Measurements from ENCODE around the gene CASP2.

- TF ChIP-seq, protein P1, sequence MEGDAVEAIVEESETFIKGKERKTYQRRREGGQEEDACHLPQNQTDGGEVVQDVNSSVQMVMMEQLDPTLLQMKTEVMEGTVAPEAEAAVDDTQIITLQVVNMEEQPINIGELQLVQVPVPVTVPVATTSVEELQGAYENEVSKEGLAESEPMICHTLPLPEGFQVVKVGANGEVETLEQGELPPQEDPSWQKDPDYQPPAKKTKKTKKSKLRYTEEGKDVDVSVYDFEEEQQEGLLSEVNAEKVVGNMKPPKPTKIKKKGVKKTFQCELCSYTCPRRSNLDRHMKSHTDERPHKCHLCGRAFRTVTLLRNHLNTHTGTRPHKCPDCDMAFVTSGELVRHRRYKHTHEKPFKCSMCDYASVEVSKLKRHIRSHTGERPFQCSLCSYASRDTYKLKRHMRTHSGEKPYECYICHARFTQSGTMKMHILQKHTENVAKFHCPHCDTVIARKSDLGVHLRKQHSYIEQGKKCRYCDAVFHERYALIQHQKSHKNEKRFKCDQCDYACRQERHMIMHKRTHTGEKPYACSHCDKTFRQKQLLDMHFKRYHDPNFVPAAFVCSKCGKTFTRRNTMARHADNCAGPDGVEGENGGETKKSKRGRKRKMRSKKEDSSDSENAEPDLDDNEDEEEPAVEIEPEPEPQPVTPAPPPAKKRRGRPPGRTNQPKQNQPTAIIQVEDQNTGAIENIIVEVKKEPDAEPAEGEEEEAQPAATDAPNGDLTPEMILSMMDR (IDR thresholded peaks at IDR 0.05 in 4 of 5, conservative IDR thresholded peaks at IDR 0.05 in 1 of 5): no peak
- peak; percentile 46 to 59 for TF ChIP-seq POLR2A (IDR thresholded peaks at IDR 0.05)
Measured at GRCh38 chr7:143263266-143264195, 24.6 kb upstream of the CASP2 start, which contains the start of gene GSTK1.

Measured in gastrocnemius medialis (tissue), 4 donors.